ENCODE measurements around the gene FZD7. TPM values are rescaled to one million over a fixed set of nuclear protein-coding genes. Genes with fewer than 3 reads are reported as not detected.

Gene FZD7
- total and polyA plus RNA-seq, 2 of the 8 experiments (the other 6 are each of a cell fraction or from before 2014, with no cell fraction given), result 176 to 246 TPM

- Histone ChIP-seq H2BK20ac (ENCODE audit: low read length) (no peak overlapping the region), H2BK5ac (ENCODE audit: low read depth, low read length) (no peak overlapping the region), H4K91ac (replicated peaks; ENCODE audit: insufficient read length, low read length) (no peak overlapping the region), H4K8ac (ENCODE audit: extremely low read depth, insufficient read depth, low read length) (no peak overlapping the region), H3K23ac (ENCODE audit: insufficient read length) (no peak overlapping the region), H3K56ac (replicated peaks; ENCODE audit: insufficient read length, low read depth, low read length) (no peak overlapping the region), H3K79me1 (ENCODE audit: low read depth, low read length) (no peaks in the 10 kb centered on the region), H3K36me3 (ENCODE audit: control insufficient read depth in 2 of 4, insufficient read depth in 4 of 4, low read length in 3 of 4) (no peaks in the 10 kb centered on the region), H4K5ac (ENCODE audit: insufficient read length, low read depth, low read length) (no peak overlapping the region), H3K4me2 (ENCODE audit: insufficient read depth in 1 of 2, low read depth in 2 of 2, low read length in 2 of 2) (no peak overlapping the region), H2BK12ac (ENCODE audit: low read depth, low read length) (no peak overlapping the region), H3K27me3 (replicated peaks in 1 of 4; ENCODE audit: control insufficient read depth in 3 of 4, extremely low read depth in 1 of 4, insufficient read depth in 3 of 4, low read length in 3 of 4) (no peaks in the 10 kb centered on the region), H2BK15ac (ENCODE audit: low read length) (no peak overlapping the region), H3K23me2 (ENCODE audit: low read depth, low read length) (no peaks in the 10 kb centered on the region), H3K79me2 (ENCODE audit: control insufficient read depth in 1 of 2, insufficient read depth in 2 of 2, low read length in 2 of 2) (no peaks in the 10 kb centered on the region), H2AK5ac (ENCODE audit: low read depth, low read length) (no peak overlapping the region), H4K20me1 (replicated peaks in 1 of 2; ENCODE audit: control insufficient read depth in 1 of 2, insufficient read depth in 2 of 2, low read length in 2 of 2) (no peaks in the 10 kb centered on the region), H3K4ac (replicated peaks; ENCODE audit: insufficient read length, low read depth, low read length) (no peak overlapping the region), H3K14ac (ENCODE audit: insufficient read length) (no peak overlapping the region), H2BK120ac (replicated peaks; ENCODE audit: low read depth, low read length) (no peak overlapping the region), H3K9me3 (ENCODE audit: insufficient read depth in 2 of 2, low read depth in 1 of 2, low read length in 1 of 2) (no peaks in the 10 kb centered on the region), H3K27ac (ENCODE audit: low read depth, low read length) (no peak overlapping the region), H3K18ac (ENCODE audit: extremely low read depth, low read length) (no peak overlapping the region), H3K4me3 (ENCODE audit: extremely low read depth in 1 of 4, insufficient read depth in 2 of 4, low read depth in 3 of 4, low read length in 4 of 4) (no peak overlapping the region), H2AFZ (ENCODE audit: low read length) (no peak overlapping the region), H3K9ac (replicated peaks in 1 of 4; ENCODE audit: extremely low read depth in 1 of 4, low read depth in 3 of 4, low read length in 3 of 4) (no peak overlapping the region), H3K4me1 (replicated peaks in 1 of 4; ENCODE audit: control insufficient read depth in 3 of 4, insufficient read depth in 4 of 4, low read length in 3 of 4) (peaks cover 0 to 16% (median 10%) of the 10 kb centered on the region in 4 experiments; a peak in 5 of 7 replicates)
- DNase-seq (ENCODE audit: low read depth in 1 of 2, low spot score in 2 of 2) (no peak), FAIRE-seq (no peak)
- POLR2A ChIA-PET (ENCODE audit: partially characterized antibody), result interaction anchor here (1.1 to 1.5 kb wide), 2 partner anchors 37 to 48 kb away, joined by 3 read pairs; no protein-coding TSS in a partner anchor
- CTCF ChIA-PET (ENCODE audit: partially characterized antibody), result interaction anchor here (0.6 to 2.0 kb wide), 8 partner anchors 9 to 1199 kb away, joined by 3 to 13 read pairs (median 6); no protein-coding TSS in a partner anchor
- TF ChIP-seq HDAC6 (IDR thresholded peaks at IDR 0.05; ENCODE audit: low read depth, low read length) (no peak), TCF12 (IDR thresholded peaks at IDR 0.05; ENCODE audit: low read depth, low read length) (no peak), MAX (IDR thresholded peaks at IDR 0.05) (no peak), PHF8 (conservative IDR thresholded peaks at IDR 0.05; ENCODE audit: low read depth, low read length) (no peak), SIX5 (IDR thresholded peaks at IDR 0.05; ENCODE audit: low read depth, low read length) (no peak), HDAC2 (IDR thresholded peaks at IDR 0.05; ENCODE audit: borderline replicate concordance in 1 of 2, low read depth in 2 of 2, low read length in 2 of 2) (no peak), NRF1 (IDR thresholded peaks at IDR 0.05; ENCODE audit: low read depth, low read length) (no peak), SIRT6 (IDR thresholded peaks at IDR 0.05; ENCODE audit: low read length) (no peak), ZNF274 (IDR thresholded peaks at IDR 0.05; ENCODE audit: borderline replicate concordance, extremely low read depth, low read length) (no peak), RFX5 (IDR thresholded peaks at IDR 0.05; ENCODE audit: borderline replicate concordance, low read depth, low read length) (no peak), E2F6 (IDR thresholded peaks at IDR 0.05) (no peak), CBX8 (IDR thresholded peaks at IDR 0.05; ENCODE audit: borderline replicate concordance, low read depth, low read length) (no peak), TEAD4 (IDR thresholded peaks at IDR 0.05; ENCODE audit: low read depth, low read length) (no peak)
Measured at GRCh38 chr2:202017940-202018339, 15.7 kb upstream of the FZD7 start.

Data from H1 (cell line).